HG02610 (cell line): ENCODE results near the gene SNX21.
"Not testable (repeated sequence)": the region's sequence is repeated elsewhere in the genome, so short reads cannot be mapped to it uniquely, and the experiment has no call there.

ENCODE experiments used
- ATAC-seq: cut with Tn5 transposase; IDR thresholded peaks from one replicate; pipeline ENCODE4 v1.9.1; 2021; ENCODE audit warnings: mild to moderate bottlenecking, moderate library complexity; ENCODE audit not compliant: unreplicated experiment

The SNX21 gene

GRCh38 chr20:45848969-45849582 lies 15.5 kb downstream of the SNX21 start:
- ATAC-seq, result no peak

DNA sequence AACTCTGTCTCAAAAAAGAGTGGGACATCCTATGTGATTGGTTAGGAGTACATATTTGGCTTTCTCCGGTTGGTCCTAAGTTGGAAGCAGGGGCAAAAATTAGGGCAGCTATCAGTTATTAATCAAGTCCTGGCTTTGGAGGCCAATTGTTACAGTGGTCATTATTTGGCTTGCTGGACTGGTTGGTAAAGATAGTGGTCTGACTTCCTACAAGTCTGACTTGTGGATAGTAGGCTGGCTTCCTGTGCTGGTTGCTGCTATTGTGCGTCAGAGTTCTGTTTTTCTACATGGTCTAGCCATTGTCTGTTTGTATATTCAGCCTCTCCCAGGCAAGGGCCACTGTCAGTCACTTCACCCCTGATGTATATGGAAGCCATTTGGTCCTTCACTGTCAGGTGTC lies 16.6 kb downstream of the SNX21 start:
- no peak for ATAC-seq

- no peak for ATAC-seq
Observed at GRCh38 chr20:45850926-45851325, 17.3 kb downstream of the SNX21 start.

- no peak for ATAC-seq
Observed at GRCh38 chr20:45851501-45851900, 17.9 kb downstream of the SNX21 start.

GRCh38 chr20:45852326-45852725 lies 18.7 kb downstream of the SNX21 start:
- no peak for ATAC-seq

GRCh38 chr20:45853484-45853883 lies 19.9 kb downstream of the SNX21 start:
- no peak for ATAC-seq

DNA sequence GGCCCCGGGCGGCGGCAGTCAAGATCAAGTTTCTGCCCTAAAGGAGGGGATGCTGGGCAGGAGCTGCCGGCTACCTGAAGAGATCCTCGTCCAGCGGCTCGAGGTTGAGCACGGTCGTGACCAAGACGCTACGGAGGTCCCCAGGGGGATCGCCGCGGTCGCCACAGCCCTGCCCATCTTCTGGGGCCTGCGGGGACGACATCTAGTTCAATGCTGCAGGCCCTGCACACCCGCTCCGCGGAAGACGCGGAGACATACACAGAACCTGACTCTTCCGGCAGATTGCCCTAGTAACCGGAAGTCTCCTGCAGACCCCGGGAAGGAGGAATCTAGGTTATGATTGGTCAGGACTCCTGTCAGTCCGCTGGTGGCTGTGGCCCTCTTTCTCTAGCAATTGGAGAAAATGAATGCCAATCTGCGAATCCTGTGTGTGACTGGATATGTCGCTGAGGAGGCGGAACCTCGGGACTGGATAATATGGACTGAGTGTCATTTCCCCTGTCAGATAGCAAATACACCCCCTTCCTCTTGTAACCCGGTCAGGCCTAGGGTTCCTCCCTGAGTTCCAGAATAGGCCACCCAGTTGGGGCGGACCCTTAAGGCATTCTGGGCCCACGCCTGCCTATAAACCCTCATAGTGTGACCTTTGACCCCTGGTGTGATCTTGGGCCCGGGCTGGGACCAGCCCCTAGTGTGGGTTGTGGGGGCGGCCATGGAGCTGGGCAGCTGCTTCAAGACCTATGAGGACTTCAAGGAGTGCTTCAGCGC lies 23.7 kb downstream of the SNX21 start, which contains the start of the genes ACOT8 and ZSWIM3:
TSS of gene ACOT8 (minus strand) at position 279 of the 768 bp plus-strand sequence. CDS start at position 202, 77 bp downstream.
TSS of gene ZSWIM3 (plus strand) at position 501 of the 768 bp plus-strand sequence. CDS start at position 713, 212 bp downstream.
- ATAC-seq, result peak; percentile 97

GRCh38 chr20:45857882-45858216 lies 24.2 kb downstream of the SNX21 start:
- peak; percentile 24 for ATAC-seq

- ATAC-seq, result no peak
Observed at GRCh38 chr20:45859916-45860315, 26.3 kb downstream of the SNX21 start.

- ATAC-seq, result no peak
Observed at GRCh38 chr20:45860560-45861220, 27.1 kb downstream of the SNX21 start.

- ATAC-seq, result no peak
Observed at GRCh38 chr20:45861221-45862075, 27.8 kb downstream of the SNX21 start.

- ATAC-seq, result no peak
Observed at GRCh38 chr20:45863543-45864470, 30.2 kb downstream of the SNX21 start.

GRCh38 chr20:45866454-45866853 lies 32.9 kb downstream of the SNX21 start:
- ATAC-seq, result no peak

- ATAC-seq, result no peak
Observed at GRCh38 chr20:45867136-45867818, 33.7 kb downstream of the SNX21 start.

GRCh38 chr20:45867819-45868176 lies 34.2 kb downstream of the SNX21 start:
- no peak for ATAC-seq

- ATAC-seq, result no peak
Observed at GRCh38 chr20:45872626-45873025, 39.0 kb downstream of the SNX21 start.

DNA sequence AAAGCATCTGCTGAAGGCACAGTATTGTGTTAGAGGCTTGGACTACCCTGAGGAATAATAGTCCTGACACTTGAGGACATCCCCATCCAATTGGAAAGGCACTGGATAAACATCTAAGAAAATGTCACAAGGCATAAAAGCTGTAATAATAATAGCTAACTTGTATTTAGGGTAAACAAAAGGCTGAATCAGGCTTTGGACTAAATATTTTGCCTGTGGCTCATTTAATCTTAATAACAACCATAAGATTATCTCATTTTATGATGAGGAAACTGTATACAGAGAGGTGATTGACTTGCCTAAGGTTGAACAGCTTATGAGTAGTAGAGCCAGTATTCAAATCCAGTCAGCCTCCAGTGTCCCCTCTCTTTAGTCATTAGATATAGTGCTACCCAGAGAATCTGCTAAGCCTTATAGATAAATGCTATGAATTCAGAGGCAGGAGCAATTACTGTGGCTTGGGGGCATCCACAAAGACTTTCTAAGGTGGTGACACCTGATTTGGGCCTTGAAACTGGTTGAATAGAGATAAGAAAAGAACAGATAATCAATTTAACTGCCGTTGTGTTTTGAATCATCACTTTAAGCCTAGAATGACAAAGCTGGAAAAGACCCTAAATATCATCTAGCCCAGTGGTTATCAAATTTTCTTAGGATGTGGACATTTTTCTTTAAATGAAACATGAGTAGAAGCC lies 40.0 kb downstream of the SNX21 start:
- no peak for ATAC-seq

DNA sequence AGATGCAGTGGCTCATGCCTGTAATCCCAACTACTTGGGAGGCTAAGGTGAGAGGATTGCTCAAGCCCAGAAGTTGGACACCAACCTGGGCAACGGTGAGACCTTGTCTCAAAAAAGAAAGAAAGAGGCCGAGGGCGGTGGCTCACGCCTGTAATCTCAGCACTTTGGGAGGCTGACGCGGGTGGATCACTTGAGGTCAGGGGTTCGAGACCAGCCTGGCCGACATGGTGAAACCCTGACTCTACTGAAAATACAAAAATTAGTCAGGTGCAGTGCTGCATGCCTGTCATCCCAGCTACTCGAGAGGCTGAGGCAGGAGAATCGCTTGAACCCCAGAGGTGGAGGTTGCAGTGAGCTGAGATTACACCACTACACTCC lies 40.5 kb downstream of the SNX21 start:
- not testable (repeated sequence) for ATAC-seq

- no peak for ATAC-seq
Observed at GRCh38 chr20:45874576-45874975, 41.0 kb downstream of the SNX21 start.
